Measurements from ENCODE around the gene LIFR.

The LIFR gene

GRCh38 chr5:38473008-38473407 lies 83.4 kb downstream of the LIFR start:
- H3K4me3 ChIP-seq (ENCODE audit: low read depth, low read length), result no peak overlapping the region
- TF ChIP-seq CTCF (conservative IDR thresholded peaks at IDR 0.05; ENCODE audit: low read depth, low read length), result no peak
- DNase-seq (ENCODE audit: low read depth), result peak; percentile 35

GRCh38 chr5:38472541-38472940 lies 83.9 kb downstream of the LIFR start:
- no peak for DNase-seq (ENCODE audit: low read depth)
- H3K4me3 ChIP-seq (ENCODE audit: low read depth, low read length), result no peak overlapping the region
- TF ChIP-seq CTCF (conservative IDR thresholded peaks at IDR 0.05; ENCODE audit: low read depth, low read length), result no peak

GRCh38 chr5:38471709-38472108 lies 84.7 kb downstream of the LIFR start:
- H3K4me3 ChIP-seq (ENCODE audit: low read depth, low read length), result no peak overlapping the region
- TF ChIP-seq CTCF (conservative IDR thresholded peaks at IDR 0.05; ENCODE audit: low read depth, low read length), result no peak
- DNase-seq (ENCODE audit: low read depth), result no peak

- DNase-seq (ENCODE audit: low read depth), result no peak
- TF ChIP-seq CTCF (conservative IDR thresholded peaks at IDR 0.05; ENCODE audit: low read depth, low read length), result no peak
- no peak overlapping the region for H3K4me3 ChIP-seq (ENCODE audit: low read depth, low read length)
Observed at GRCh38 chr5:38469707-38470267, 86.7 kb downstream of the LIFR start.

GRCh38 chr5:38468978-38469706 lies 87.3 kb downstream of the LIFR start:
- TF ChIP-seq CTCF (conservative IDR thresholded peaks at IDR 0.05; ENCODE audit: low read depth, low read length), result no peak
- no peak overlapping the region for H3K4me3 ChIP-seq (ENCODE audit: low read depth, low read length)
- peak; percentile 84 for DNase-seq (ENCODE audit: low read depth)

- peak; percentile 97 for DNase-seq (ENCODE audit: low read depth)
- no peak for TF ChIP-seq CTCF (conservative IDR thresholded peaks at IDR 0.05; ENCODE audit: low read depth, low read length)
Observed at GRCh38 chr5:38468202-38468673, 88.2 kb downstream of the LIFR start.

More at GRCh38 chr5:38468202-38468673, 88.2 kb downstream of the LIFR start:
- H3K4me3 ChIP-seq (ENCODE audit: low read depth, low read length), result no peak overlapping the region
